GM21447 (cell line): ENCODE results near the gene MOCS1.

Experiments used
- ATAC-seq: cut with Tn5 transposase; IDR thresholded peaks from one replicate; pipeline ENCODE4 v1.9.1; 2021; ENCODE audit not compliant: unreplicated experiment

MOCS1 gene

GRCh38 chr6:39925191-39925930 lies 8.9 kb downstream of the MOCS1 start:
- ATAC-seq: no peak

GRCh38 chr6:39924283-39924682 lies 10.0 kb downstream of the MOCS1 start:
- no peak for ATAC-seq

GRCh38 chr6:39923861-39924260 lies 10.4 kb downstream of the MOCS1 start:
- no peak for ATAC-seq

GRCh38 chr6:39923394-39923793 lies 10.9 kb downstream of the MOCS1 start:
- no peak for ATAC-seq

- ATAC-seq: no peak
Measured at GRCh38 chr6:39922821-39923220, 11.4 kb downstream of the MOCS1 start.

- ATAC-seq: no peak
Measured at GRCh38 chr6:39920157-39920556, 14.1 kb downstream of the MOCS1 start.

GRCh38 chr6:39918831-39919230 lies 15.4 kb downstream of the MOCS1 start:
- ATAC-seq: no peak

- no peak for ATAC-seq
Measured at GRCh38 chr6:39917981-39918380, 16.3 kb downstream of the MOCS1 start.

- no peak for ATAC-seq
Measured at GRCh38 chr6:39917329-39917728, 16.9 kb downstream of the MOCS1 start.

- ATAC-seq: no peak
Measured at GRCh38 chr6:39915866-39916265, 18.4 kb downstream of the MOCS1 start.

GRCh38 chr6:39914239-39914638 lies 20.0 kb downstream of the MOCS1 start:
- ATAC-seq: no peak

GRCh38 chr6:39913391-39913916 lies 20.8 kb downstream of the MOCS1 start:
- ATAC-seq: no peak

- no peak for ATAC-seq
Measured at GRCh38 chr6:39912446-39912845, 21.8 kb downstream of the MOCS1 start.

GRCh38 chr6:39911513-39912125 lies 22.6 kb downstream of the MOCS1 start:
- ATAC-seq: no peak

GRCh38 chr6:39910744-39911143 lies 23.5 kb downstream of the MOCS1 start:
- no peak for ATAC-seq

GRCh38 chr6:39910164-39910563 lies 24.1 kb downstream of the MOCS1 start:
- ATAC-seq: no peak

GRCh38 chr6:39909701-39910100 lies 24.6 kb downstream of the MOCS1 start:
- no peak for ATAC-seq

- ATAC-seq: no peak
Measured at GRCh38 chr6:39908838-39909583, 25.3 kb downstream of the MOCS1 start.

- ATAC-seq: no peak
Measured at GRCh38 chr6:39907871-39908575, 26.2 kb downstream of the MOCS1 start.

- no peak for ATAC-seq
Measured at GRCh38 chr6:39906318-39906761, 27.9 kb downstream of the MOCS1 start.

- no peak for ATAC-seq
Measured at GRCh38 chr6:39905640-39905975, 28.7 kb downstream of the MOCS1 start.
